HCT116 (cell line): ENCODE results near the gene GOLGA1.

ENCODE experiments used
- TF ChIP-seq, protein P1 (sequence below): IDR thresholded peaks from 2 replicates; pipeline ENCODE4 v1.6.1; 2012
- TF ChIP-seq, protein P2 (sequence below), 3 experiments: fragments of 200-600 bp in 1 of 3; sonication (generic) in 1 of 3; IDR thresholded peaks in 2 of 3; conservative IDR thresholded peaks in 1 of 3; 2 replicates each; pipeline ENCODE4 v1.5.1; 2012 to 2017; ENCODE audit warnings: low read depth in 2 of 3, low read length in 2 of 3, antibody characterized with exemption in 1 of 3, borderline replicate concordance in 1 of 3, control low read depth in 1 of 3, mild to moderate bottlenecking in 1 of 3, mixed read lengths in 1 of 3, mixed run types in 1 of 3, moderate library complexity in 1 of 3; ENCODE audit not compliant: insufficient read depth in 1 of 3

DNA sequence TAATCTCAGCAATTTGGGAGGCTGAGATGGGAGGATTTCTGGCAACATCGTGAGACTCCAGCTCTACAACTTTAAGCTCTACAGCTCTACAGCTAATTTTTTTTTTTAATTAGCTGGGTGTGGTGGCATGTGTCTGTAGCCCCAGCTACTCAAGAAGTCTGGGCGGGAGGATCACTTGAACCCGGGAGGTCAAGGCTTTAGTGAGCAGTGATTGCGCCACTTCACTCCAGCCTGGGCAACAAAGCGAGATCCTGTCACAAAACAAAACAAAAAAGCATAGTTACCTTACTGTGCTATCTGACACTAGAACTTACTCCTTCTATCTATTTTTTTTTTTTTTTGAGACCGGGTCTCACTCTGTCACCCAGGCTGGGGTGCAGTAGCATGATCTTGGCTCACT lies 93.9 kb downstream of the GOLGA1 start:
- TF ChIP-seq, protein P1, sequence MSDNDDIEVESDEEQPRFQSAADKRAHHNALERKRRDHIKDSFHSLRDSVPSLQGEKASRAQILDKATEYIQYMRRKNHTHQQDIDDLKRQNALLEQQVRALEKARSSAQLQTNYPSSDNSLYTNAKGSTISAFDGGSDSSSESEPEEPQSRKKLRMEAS: no peak
- TF ChIP-seq, protein P2, sequence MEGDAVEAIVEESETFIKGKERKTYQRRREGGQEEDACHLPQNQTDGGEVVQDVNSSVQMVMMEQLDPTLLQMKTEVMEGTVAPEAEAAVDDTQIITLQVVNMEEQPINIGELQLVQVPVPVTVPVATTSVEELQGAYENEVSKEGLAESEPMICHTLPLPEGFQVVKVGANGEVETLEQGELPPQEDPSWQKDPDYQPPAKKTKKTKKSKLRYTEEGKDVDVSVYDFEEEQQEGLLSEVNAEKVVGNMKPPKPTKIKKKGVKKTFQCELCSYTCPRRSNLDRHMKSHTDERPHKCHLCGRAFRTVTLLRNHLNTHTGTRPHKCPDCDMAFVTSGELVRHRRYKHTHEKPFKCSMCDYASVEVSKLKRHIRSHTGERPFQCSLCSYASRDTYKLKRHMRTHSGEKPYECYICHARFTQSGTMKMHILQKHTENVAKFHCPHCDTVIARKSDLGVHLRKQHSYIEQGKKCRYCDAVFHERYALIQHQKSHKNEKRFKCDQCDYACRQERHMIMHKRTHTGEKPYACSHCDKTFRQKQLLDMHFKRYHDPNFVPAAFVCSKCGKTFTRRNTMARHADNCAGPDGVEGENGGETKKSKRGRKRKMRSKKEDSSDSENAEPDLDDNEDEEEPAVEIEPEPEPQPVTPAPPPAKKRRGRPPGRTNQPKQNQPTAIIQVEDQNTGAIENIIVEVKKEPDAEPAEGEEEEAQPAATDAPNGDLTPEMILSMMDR (IDR thresholded peaks at IDR 0.05 in 2 of 3, conservative IDR thresholded peaks at IDR 0.05 in 1 of 3; ENCODE audit: borderline replicate concordance in 1 of 3, insufficient read depth in 1 of 3, low read depth in 2 of 3, low read length in 2 of 3): no peak
